HepG2 (cell line): ENCODE data around the gene C1orf74. TPM values are rescaled to one million over a fixed set of nuclear protein-coding genes. Genes with fewer than 3 reads are reported as not detected.

Experiments
- CCDC6 ChIP-seq: sonication (generic); formaldehyde crosslinking; IDR thresholded peaks from 2 replicates; pipeline ENCODE4 v1.8.1; 2022; ENCODE audit warnings: mild to moderate bottlenecking, missing genetic modification reagents, moderate library complexity
- DNMT3B ChIP-seq: conservative IDR thresholded peaks from 2 replicates; pipeline ENCODE4 v1.6.1; 2016; ENCODE audit warnings: missing biosample characterization, control low read depth
- E2F5 ChIP-seq: sonication (generic); formaldehyde crosslinking; conservative IDR thresholded peaks from 2 replicates; pipeline ENCODE4 v1.4.0; 2020; ENCODE audit warnings: missing genetic modification reagents
- HDAC2 ChIP-seq: sonication (generic); formaldehyde crosslinking; IDR thresholded peaks from 2 replicates; pipeline ENCODE4 v1.4.0; 2020; ENCODE audit warnings: missing genetic modification reagents
- HOXD1 ChIP-seq: sonication (generic); formaldehyde crosslinking; IDR thresholded peaks from 2 replicates; pipeline ENCODE4 v1.5.0; 2020; ENCODE audit warnings: missing genetic modification reagents
- IKZF5 ChIP-seq: IDR thresholded peaks from 2 replicates; pipeline ENCODE4 v1.6.1; 2018; ENCODE audit warnings: missing genetic modification reagents, mild to moderate bottlenecking, missing compliant biosample characterization
- KMT2A ChIP-seq: sonication (generic); formaldehyde crosslinking; IDR thresholded peaks from 2 replicates; pipeline ENCODE4 v1.4.0; 2020; ENCODE audit warnings: missing genetic modification reagents
- NAIF1 ChIP-seq: sonication (generic); formaldehyde crosslinking; IDR thresholded peaks from 2 replicates; pipeline ENCODE4 v1.5.0; 2020; ENCODE audit warnings: mild to moderate bottlenecking, missing genetic modification reagents, borderline replicate concordance
- NFE2 ChIP-seq: sonication (generic); formaldehyde crosslinking; IDR thresholded peaks from 2 replicates; pipeline ENCODE4 v1.4.0; 2020; ENCODE audit warnings: missing genetic modification reagents
- NR2F6 ChIP-seq, 2 experiments: IDR thresholded peaks; 2 replicates each; pipeline ENCODE4 v1.6.1; 2016; ENCODE audit warnings: antibody characterized with exemption in 1 of 2, mild to moderate bottlenecking in 1 of 2
- PAF1 ChIP-seq: IDR thresholded peaks from 2 replicates; pipeline ENCODE4 v1.6.1; 2016; ENCODE audit warnings: missing genetic modification reagents, missing compliant biosample characterization
- POLR2A ChIP-seq, 2 experiments: IDR thresholded peaks; 2 replicates each; pipeline ENCODE4 v1.6.1; 2011; ENCODE audit warnings: low read depth in 2 of 2, low read length in 2 of 2, mild to moderate bottlenecking in 1 of 2, moderate library complexity in 1 of 2; ENCODE audit not compliant: insufficient read depth in 1 of 2
- RCOR2 ChIP-seq: IDR thresholded peaks from 2 replicates; pipeline ENCODE4 v1.6.1; 2016; ENCODE audit warnings: missing biosample characterization, missing genetic modification reagents
- RFXANK ChIP-seq: IDR thresholded peaks from 2 replicates; pipeline ENCODE4 v1.6.1; 2016
- SOX13 ChIP-seq, 3 experiments: fragments of 450-650 bp in 1 of 3; sonication (generic) in 1 of 3; formaldehyde crosslinking in 1 of 3; IDR thresholded peaks in 2 of 3; conservative IDR thresholded peaks in 1 of 3; 2 replicates each; pipeline versions ENCODE4 v1.5.0 to v1.6.1; 2016 to 2020; ENCODE audit warnings: antibody characterized with exemption in 1 of 3, mild to moderate bottlenecking in 1 of 3, missing compliant biosample characterization in 1 of 3, missing genetic modification reagents in 1 of 3, moderate library complexity in 1 of 3
- YY1 ChIP-seq: IDR thresholded peaks from 2 replicates; pipeline ENCODE4 v1.6.1; 2011; ENCODE audit warnings: low read length, low read depth, moderate library complexity, mild to moderate bottlenecking; ENCODE audit not compliant: insufficient read depth, insufficient replicate concordance
- ZFP36L1 ChIP-seq: sonication (generic); formaldehyde crosslinking; IDR thresholded peaks from 2 replicates; pipeline ENCODE4 v1.8.0; 2022; ENCODE audit warnings: mild to moderate bottlenecking, missing genetic modification reagents, moderate library complexity
- ZNF142 ChIP-seq: sonication (generic); formaldehyde crosslinking; IDR thresholded peaks from 2 replicates; pipeline ENCODE4 v1.4.0; 2020; ENCODE audit warnings: missing genetic modification reagents
- ZNF274 ChIP-seq: sonication (generic); formaldehyde crosslinking; IDR thresholded peaks from 2 replicates; pipeline ENCODE4 v1.5.1; 2020; ENCODE audit warnings: mild to moderate bottlenecking, missing genetic modification reagents
- ZNF512B ChIP-seq: sonication (generic); formaldehyde crosslinking; IDR thresholded peaks from 2 replicates; pipeline ENCODE4 v1.5.1; 2020; ENCODE audit warnings: missing genetic modification reagents, mild to moderate bottlenecking, borderline replicate concordance
- polyA plus RNA-seq, 8 experiments: library from polyadenylated mRNA; depleted of rRNA in 3 of 8; stranded (reverse) in 7 of 8; unstranded in 1 of 8; fragments of >200 nt; fragmentation: Illumina TruSeq in 4 of 8; extraction: Trizol in 4 of 8; gene quantifications; 2 replicates each; pipeline versions ENCODE4 v1.2.1 to v1.2.3, GENCODE V29; 2011 to 2016; ENCODE audit warnings: low read depth in 4 of 8, missing spikeins in 1 of 8, mixed read lengths in 1 of 8; ENCODE audit not compliant: insufficient read depth in 1 of 8
- total RNA-seq, 5 experiments: library from RNA; depleted of rRNA; stranded (reverse); fragments of >200 nt; fragmentation: Illumina TruSeq; extraction: Trizol; gene quantifications; 2 replicates each; pipeline ENCODE4 v1.2.3, GENCODE V29; 2016; ENCODE audit warnings: low read depth in 1 of 5

C1orf74 gene
- total and polyA plus RNA-seq, 2 of the 13 experiments (the other 11 are each of a cell fraction or from before 2014, with no cell fraction given), result 0.33 to 0.71 TPM

- no peak for TF ChIP-seq ZNF142 (CRISPR knock-in tag)
- no peak for TF ChIP-seq POLR2A (IDR thresholded peaks at IDR 0.05; ENCODE audit: insufficient read depth in 1 of 2, low read depth in 2 of 2, low read length in 2 of 2)
- no peak for TF ChIP-seq ZFP36L1
- 0 out of 2 replicates have a peak, but pooled peaks have one; percentile 46 for TF ChIP-seq IKZF5 (CRISPR knock-in tag)
- no peak for TF ChIP-seq RFXANK
- no peak for TF ChIP-seq SOX13 (IDR thresholded peaks at IDR 0.05)
- no peak; a peak in 1 of 4 replicates for TF ChIP-seq SOX13 (CRISPR knock-in tag; conservative IDR thresholded peaks at IDR 0.05 in 1 of 2, IDR thresholded peaks at IDR 0.05 in 1 of 2)
- no peak for TF ChIP-seq RCOR2
- peak; percentile 40; the same call in 1 of the 2 replicates for TF ChIP-seq HDAC2 (CRISPR knock-in tag)
- no peak for TF ChIP-seq DNMT3B (CRISPR knock-in tag)
- TF ChIP-seq CCDC6 (CRISPR knock-in tag), result no peak
- TF ChIP-seq PAF1 (CRISPR knock-in tag), result no peak
- no peak for TF ChIP-seq KMT2A (CRISPR knock-in tag)
- TF ChIP-seq ZNF274 (CRISPR knock-in tag), result no peak
- no peak for TF ChIP-seq NFE2 (CRISPR knock-in tag)
- peak; percentile 40 for TF ChIP-seq YY1
- no peak; the same call in 1 of the 2 replicates for TF ChIP-seq NAIF1 (CRISPR knock-in tag)
- TF ChIP-seq E2F5, result no peak
- no peak for TF ChIP-seq NR2F6 (IDR thresholded peaks at IDR 0.05)
- peak; percentile 65; the same call in 1 of the 2 replicates for TF ChIP-seq NR2F6 (CRISPR knock-in tag; IDR thresholded peaks at IDR 0.05)
- TF ChIP-seq ZNF512B (CRISPR knock-in tag), result no peak
- no peak for TF ChIP-seq HOXD1 (CRISPR knock-in tag)
Measured at GRCh38 chr1:209747580-209748262, 36.6 kb downstream of the C1orf74 start (continued).
